ENCODE results near the gene SFXN5.

The SFXN5 gene

GRCh38 chr2:73013936-73014335 lies 57.6 kb downstream of the SFXN5 start:
- no peak for TF ChIP-seq CTCF (conservative IDR thresholded peaks at IDR 0.05; ENCODE audit: control insufficient read depth, insufficient read depth, low read depth, low read length)
- peak; percentile 41 for DNase-seq (ENCODE audit: low read depth)
- no peak overlapping the region for H3K4me3 ChIP-seq (ENCODE audit: control insufficient read depth, low read depth, low read length)

GRCh38 chr2:73009177-73009839 lies 62.2 kb downstream of the SFXN5 start:
- no peak overlapping the region for H3K4me3 ChIP-seq (ENCODE audit: control insufficient read depth, low read depth, low read length)
- DNase-seq (ENCODE audit: low read depth): no peak
- TF ChIP-seq CTCF (conservative IDR thresholded peaks at IDR 0.05; ENCODE audit: control insufficient read depth, insufficient read depth, low read depth, low read length): no peak

- DNase-seq (ENCODE audit: low read depth): no peak
- H3K4me3 ChIP-seq (ENCODE audit: control insufficient read depth, low read depth, low read length): no peak overlapping the region
- TF ChIP-seq CTCF (conservative IDR thresholded peaks at IDR 0.05; ENCODE audit: control insufficient read depth, insufficient read depth, low read depth, low read length): no peak
These were observed 62.8 kb downstream of the SFXN5 start for GRCh38 chr2:73008766-73009135.

- no peak for DNase-seq (ENCODE audit: low read depth)
- no peak for TF ChIP-seq CTCF (conservative IDR thresholded peaks at IDR 0.05; ENCODE audit: control insufficient read depth, insufficient read depth, low read depth, low read length)
- H3K4me3 ChIP-seq (ENCODE audit: control insufficient read depth, low read depth, low read length): no peak overlapping the region
These were observed 63.3 kb downstream of the SFXN5 start for GRCh38 chr2:73007991-73008765.

GRCh38 chr2:73006969-73007710 lies 64.4 kb downstream of the SFXN5 start:
- no peak for TF ChIP-seq CTCF (conservative IDR thresholded peaks at IDR 0.05; ENCODE audit: control insufficient read depth, insufficient read depth, low read depth, low read length)
- no peak overlapping the region for H3K4me3 ChIP-seq (ENCODE audit: control insufficient read depth, low read depth, low read length)
- peak; percentile 26 for DNase-seq (ENCODE audit: low read depth)

- TF ChIP-seq CTCF (conservative IDR thresholded peaks at IDR 0.05; ENCODE audit: control insufficient read depth, insufficient read depth, low read depth, low read length): no peak
- no peak for DNase-seq (ENCODE audit: low read depth)
- H3K4me3 ChIP-seq (ENCODE audit: control insufficient read depth, low read depth, low read length): no peak overlapping the region
These were observed 66.5 kb downstream of the SFXN5 start for GRCh38 chr2:73004889-73005596.
